Neural progenitor cell (in vitro differentiated cells): ENCODE data around the gene TEAD1. TPM values are rescaled to one million over a fixed set of nuclear protein-coding genes. Genes with fewer than 3 reads are reported as not detected.
A peak's percentile ranks its signal among the peaks of the same experiment; 100 is the strongest.

ENCODE experiments used
- DNase-seq: peaks from one replicate; pipeline ENCODE4 v3.0.0-alpha.2; 2016; ENCODE audit warnings: low spot score
- H2AFZ ChIP-seq: fragments of 200-600 bp; sonication (generic); replicated peaks from 2 replicates; pipeline ENCODE4 v1.6.1; 2016; ENCODE audit warnings: antibody characterized with exemption
- H3F3A ChIP-seq: fragments of 200-600 bp; sonication (generic); 2 replicates; pipeline ENCODE4 v1.6.1; 2016; ENCODE audit warnings: antibody characterized with exemption, low read depth
- H3K27ac ChIP-seq: fragments of 200-600 bp; sonication (generic); 2 replicates; pipeline ENCODE4 v1.5.1; 2016; ENCODE audit warnings: mild to moderate bottlenecking
- H3K27me3 ChIP-seq: fragments of 200-600 bp; sonication (generic); 2 replicates; pipeline ENCODE4 v1.6.1; 2016; ENCODE audit warnings: mild to moderate bottlenecking, moderate library complexity
- H3K36me3 ChIP-seq: fragments of 200-600 bp; sonication (generic); 2 replicates; pipeline ENCODE4 v1.5.1; 2016
- H3K4me1 ChIP-seq: fragments of 200-600 bp; sonication (generic); 2 replicates; pipeline ENCODE4 v1.6.1; 2016; ENCODE audit warnings: mixed run types
- H3K4me2 ChIP-seq: fragments of 200-600 bp; sonication (generic); 2 replicates; pipeline ENCODE4 v1.6.1; 2016
- H3K4me3 ChIP-seq: fragments of 200-600 bp; sonication (generic); 2 replicates; pipeline ENCODE4 v1.5.1; 2016
- H3K79me2 ChIP-seq: fragments of 200-600 bp; sonication (generic); 2 replicates; pipeline ENCODE4 v1.6.1; 2016; ENCODE audit warnings: low read depth
- H3K9ac ChIP-seq: fragments of 200-600 bp; sonication (generic); 2 replicates; pipeline ENCODE4 v1.6.1; 2016
- H3K9me3 ChIP-seq: fragments of 200-600 bp; sonication (generic); 2 replicates; pipeline ENCODE4 v1.5.1; 2016; ENCODE audit warnings: low read depth
- H4K20me1 ChIP-seq: fragments of 200-600 bp; sonication (generic); 2 replicates; pipeline ENCODE4 v1.6.1; 2016; ENCODE audit warnings: low read depth
- H3K27ac Mint-ChIP-seq: 3 replicates; pipeline ENCODE4 v1.8.0; 2021; ENCODE audit warnings: mixed read lengths
- H3K27me3 Mint-ChIP-seq: 2 replicates; pipeline ENCODE4 v1.8.0; 2022; ENCODE audit warnings: low read depth, mild to moderate bottlenecking, inconsistent platforms, moderate library complexity, mixed read lengths; ENCODE audit not compliant: insufficient read depth
- H3K36me3 Mint-ChIP-seq: 3 replicates; pipeline ENCODE4 v1.8.0; 2021; ENCODE audit warnings: mixed read lengths
- H3K4me1 Mint-ChIP-seq: 3 replicates; pipeline ENCODE4 v1.8.0; 2021; ENCODE audit warnings: mixed read lengths
- H3K4me3 Mint-ChIP-seq: 3 replicates; pipeline ENCODE4 v1.8.0; 2021; ENCODE audit warnings: mild to moderate bottlenecking, moderate library complexity, mixed read lengths
- H3K9me3 Mint-ChIP-seq: 3 replicates; pipeline ENCODE4 v1.8.0; 2020; ENCODE audit warnings: mixed read lengths
- EZH2 ChIP-seq: fragments of 200-600 bp; sonication (generic); IDR thresholded peaks from 2 replicates; pipeline ENCODE4 v1.6.1; 2017; ENCODE audit warnings: antibody characterized with exemption, mild to moderate bottlenecking, moderate library complexity
- EZH2phosphoT487 ChIP-seq: fragments of 200-600 bp; sonication (generic); IDR thresholded peaks from 2 replicates; pipeline ENCODE4 v1.6.1; 2017; ENCODE audit warnings: antibody characterized with exemption
- total RNA-seq: library from RNA; depleted of rRNA; stranded (reverse); fragments of >200 nt; gene quantifications from 2 replicates; pipeline ENCODE4 v1.2.3, GENCODE V29; 2015; ENCODE audit warnings: low replicate concordance
- TF ChIP-seq, protein P1 (sequence below): fragments of 200-600 bp; sonication (generic); IDR thresholded peaks from 2 replicates; pipeline ENCODE4 v1.5.1; 2017; ENCODE audit warnings: antibody characterized with exemption, mild to moderate bottlenecking

The TEAD1 gene
- total RNA-seq, 1 donor from 2014 or later: 98.3 TPM

GRCh38 chr11:12824281-12825041 is 150.2 kb downstream of the TEAD1 start:
- TF ChIP-seq EZH2phosphoT487: no peak
- TF ChIP-seq, protein P1, sequence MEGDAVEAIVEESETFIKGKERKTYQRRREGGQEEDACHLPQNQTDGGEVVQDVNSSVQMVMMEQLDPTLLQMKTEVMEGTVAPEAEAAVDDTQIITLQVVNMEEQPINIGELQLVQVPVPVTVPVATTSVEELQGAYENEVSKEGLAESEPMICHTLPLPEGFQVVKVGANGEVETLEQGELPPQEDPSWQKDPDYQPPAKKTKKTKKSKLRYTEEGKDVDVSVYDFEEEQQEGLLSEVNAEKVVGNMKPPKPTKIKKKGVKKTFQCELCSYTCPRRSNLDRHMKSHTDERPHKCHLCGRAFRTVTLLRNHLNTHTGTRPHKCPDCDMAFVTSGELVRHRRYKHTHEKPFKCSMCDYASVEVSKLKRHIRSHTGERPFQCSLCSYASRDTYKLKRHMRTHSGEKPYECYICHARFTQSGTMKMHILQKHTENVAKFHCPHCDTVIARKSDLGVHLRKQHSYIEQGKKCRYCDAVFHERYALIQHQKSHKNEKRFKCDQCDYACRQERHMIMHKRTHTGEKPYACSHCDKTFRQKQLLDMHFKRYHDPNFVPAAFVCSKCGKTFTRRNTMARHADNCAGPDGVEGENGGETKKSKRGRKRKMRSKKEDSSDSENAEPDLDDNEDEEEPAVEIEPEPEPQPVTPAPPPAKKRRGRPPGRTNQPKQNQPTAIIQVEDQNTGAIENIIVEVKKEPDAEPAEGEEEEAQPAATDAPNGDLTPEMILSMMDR: peak; percentile 8
- DNase-seq: no peak
- Mint-ChIP-seq H3K4me1 (peaks cover 58% of the 10 kb centered on the region), H3K36me3 (peaks cover 30% of the 10 kb centered on the region), H3K27ac (no peak overlapping the region), H3K4me3 (no peak overlapping the region), H3K27me3 (no peaks in the 10 kb centered on the region), H3K9me3 (peaks cover 14% of the 10 kb centered on the region)
- H3K4me2 ChIP-seq: peak overlapping the region; percentile 30
- no peaks in the 10 kb centered on the region for H3K27me3 ChIP-seq
- no peak overlapping the region for H3K9ac ChIP-seq
- no peaks in the 10 kb centered on the region for H3K36me3 ChIP-seq
- H3K4me3 ChIP-seq: no peak overlapping the region
- H2AFZ ChIP-seq: no peak overlapping the region
- H3K79me2 ChIP-seq: peaks cover 90% of the 10 kb centered on the region
- H3K27ac ChIP-seq: peak overlapping the region; percentile 66
- H3K4me1 ChIP-seq: peaks cover 61% of the 10 kb centered on the region
- H3F3A ChIP-seq: peaks cover 44% of the 10 kb centered on the region
- no peaks in the 10 kb centered on the region for H3K9me3 ChIP-seq
- peaks cover 41% of the 10 kb centered on the region for H4K20me1 ChIP-seq

DNA sequence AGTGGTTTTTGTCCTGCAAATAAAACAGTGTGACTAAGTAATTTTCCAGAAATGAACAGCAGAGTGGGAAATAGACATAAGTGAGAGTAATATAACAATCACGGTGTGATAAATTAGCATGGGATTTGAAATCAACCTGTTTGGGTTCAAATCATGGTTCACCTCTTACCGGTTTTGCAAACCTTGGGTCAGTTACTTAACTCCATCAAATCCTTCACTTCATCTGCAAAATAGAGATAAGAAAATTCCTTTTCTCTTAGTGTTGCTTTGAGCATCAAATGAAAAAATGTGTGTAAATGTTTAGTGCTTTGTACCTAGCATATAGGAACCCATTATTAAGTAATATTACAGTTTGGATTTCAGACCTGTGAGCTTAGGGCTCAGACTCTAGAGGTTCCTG is 152.2 kb downstream of the TEAD1 start:
- Histone ChIP-seq H3K4me3 (no peak overlapping the region), H3K27ac (peak overlapping the region; percentile 87), H3K79me2 (peaks cover 93% of the 10 kb centered on the region), H3K9ac (no peak overlapping the region), H3K27me3 (no peaks in the 10 kb centered on the region), H4K20me1 (peaks cover 38% of the 10 kb centered on the region), H3K9me3 (no peaks in the 10 kb centered on the region), H2AFZ (no peak overlapping the region), H3K4me2 (no peak overlapping the region), H3F3A (peaks cover 47% of the 10 kb centered on the region), H3K4me1 (peaks cover 81% of the 10 kb centered on the region), H3K36me3 (no peaks in the 10 kb centered on the region)
- no peak for DNase-seq
- H3K9me3 Mint-ChIP-seq: peaks cover 14% of the 10 kb centered on the region
- H3K27me3 Mint-ChIP-seq: no peaks in the 10 kb centered on the region
- peaks cover 30% of the 10 kb centered on the region for H3K36me3 Mint-ChIP-seq
- no peak overlapping the region for H3K27ac Mint-ChIP-seq
- peaks cover 70% of the 10 kb centered on the region for H3K4me1 Mint-ChIP-seq
- TF ChIP-seq EZH2phosphoT487: no peak
- TF ChIP-seq EZH2: no peak
- TF ChIP-seq, protein P1: no peak
- no peak overlapping the region for H3K4me3 Mint-ChIP-seq

- Histone ChIP-seq H3K27ac (peak overlapping the region; percentile 87), H3K9ac (no peak overlapping the region), H3K9me3 (no peaks in the 10 kb centered on the region), H4K20me1 (peaks cover 42% of the 10 kb centered on the region), H3K4me3 (peak overlapping the region; percentile 50), H3K79me2 (peaks cover 96% of the 10 kb centered on the region), H3F3A (peaks cover 47% of the 10 kb centered on the region), H3K27me3 (no peaks in the 10 kb centered on the region), H3K36me3 (no peaks in the 10 kb centered on the region), H2AFZ (no peak overlapping the region), H3K4me1 (peaks cover 78% of the 10 kb centered on the region), H3K4me2 (peak overlapping the region; percentile 85)
- TF ChIP-seq EZH2: no peak
- TF ChIP-seq EZH2phosphoT487: no peak
- TF ChIP-seq, protein P1: no peak
- Mint-ChIP-seq H3K27me3 (no peaks in the 10 kb centered on the region), H3K9me3 (peaks cover 14% of the 10 kb centered on the region), H3K36me3 (peaks cover 26% of the 10 kb centered on the region), H3K27ac (peak overlapping the region; percentile 96), H3K4me1 (peaks cover 68% of the 10 kb centered on the region), H3K4me3 (peak overlapping the region; percentile 89)
- no peak for DNase-seq
Measured at GRCh38 chr11:12827369-12827768, 153.1 kb downstream of the TEAD1 start.
